Measurements from ENCODE around the gene PLCB1. TPM values are rescaled to one million over a fixed set of nuclear protein-coding genes. Genes with fewer than 3 reads are reported as not detected.

PLCB1 gene
- 13.4 and 23.3 TPM in 2 replicates for total RNA-seq

- TF ChIP-seq, protein P1, sequence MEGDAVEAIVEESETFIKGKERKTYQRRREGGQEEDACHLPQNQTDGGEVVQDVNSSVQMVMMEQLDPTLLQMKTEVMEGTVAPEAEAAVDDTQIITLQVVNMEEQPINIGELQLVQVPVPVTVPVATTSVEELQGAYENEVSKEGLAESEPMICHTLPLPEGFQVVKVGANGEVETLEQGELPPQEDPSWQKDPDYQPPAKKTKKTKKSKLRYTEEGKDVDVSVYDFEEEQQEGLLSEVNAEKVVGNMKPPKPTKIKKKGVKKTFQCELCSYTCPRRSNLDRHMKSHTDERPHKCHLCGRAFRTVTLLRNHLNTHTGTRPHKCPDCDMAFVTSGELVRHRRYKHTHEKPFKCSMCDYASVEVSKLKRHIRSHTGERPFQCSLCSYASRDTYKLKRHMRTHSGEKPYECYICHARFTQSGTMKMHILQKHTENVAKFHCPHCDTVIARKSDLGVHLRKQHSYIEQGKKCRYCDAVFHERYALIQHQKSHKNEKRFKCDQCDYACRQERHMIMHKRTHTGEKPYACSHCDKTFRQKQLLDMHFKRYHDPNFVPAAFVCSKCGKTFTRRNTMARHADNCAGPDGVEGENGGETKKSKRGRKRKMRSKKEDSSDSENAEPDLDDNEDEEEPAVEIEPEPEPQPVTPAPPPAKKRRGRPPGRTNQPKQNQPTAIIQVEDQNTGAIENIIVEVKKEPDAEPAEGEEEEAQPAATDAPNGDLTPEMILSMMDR (IDR thresholded peaks at IDR 0.05; ENCODE audit: extremely low read depth, low read depth, low read length), result peak; percentile 68
- Histone ChIP-seq H3K4me1 (ENCODE audit: insufficient read depth, low read length) (no peaks in the 10 kb centered on the region), H2AFZ (ENCODE audit: low read length) (peak within 1 kb of the TSS; percentile 92), H3K79me2 (ENCODE audit: insufficient read depth, low read length) (peaks cover 13% of the 10 kb centered on the region), H3K9me3 (ENCODE audit: low read depth, low read length) (no peaks in the 10 kb centered on the region), H3K27ac (ENCODE audit: low read depth, low read length) (no peak within 1 kb of the TSS), H3K27me3 (ENCODE audit: insufficient read depth, low read length) (peaks cover 48% of the 10 kb centered on the region), H3K4me3 (ENCODE audit: insufficient read depth, low read length) (peak within 1 kb of the TSS; percentile 75), H4K20me1 (ENCODE audit: insufficient read depth, low read length) (no peaks in the 10 kb centered on the region), H3K36me3 (ENCODE audit: insufficient read depth, low read length) (no peaks in the 10 kb centered on the region), H3K4me2 (ENCODE audit: insufficient read depth, low read length) (peak within 1 kb of the TSS; percentile 86)
- DNase-seq (ENCODE audit: insufficient read length, low spot score, missing footprints), result peak; percentile 98
These were observed at the start of gene PLCB1 for GRCh38 chr20:8131598-8132483. Gene PLCB1, plus strand, starts transcription at chr20:8132266. Its CDS starts 386 bp downstream, at chr20:8132652.

DNA sequence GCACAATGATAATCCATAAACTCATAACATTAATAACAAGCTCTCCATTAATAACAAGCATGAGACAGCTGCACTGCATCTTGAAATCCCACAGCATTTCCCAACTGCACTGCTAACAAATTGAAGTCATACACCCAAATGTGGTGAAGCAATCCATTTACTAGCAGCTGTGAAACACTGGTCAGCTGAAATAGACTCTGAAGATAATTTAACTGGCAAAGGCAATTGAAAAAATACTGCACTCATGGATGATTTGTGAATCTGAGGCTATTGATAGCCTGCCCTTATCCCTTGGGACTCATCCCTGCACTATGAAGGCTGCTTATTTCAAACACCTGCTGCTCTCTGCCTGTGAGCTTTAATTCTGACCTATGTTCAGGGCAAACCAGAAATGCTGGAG lies 49.1 kb upstream of the PLCB1 start:
- TF ChIP-seq, protein P1 (IDR thresholded peaks at IDR 0.05; ENCODE audit: extremely low read depth, low read depth, low read length), result no peak
- Histone ChIP-seq H3K27ac (ENCODE audit: low read depth, low read length) (no peak overlapping the region), H3K79me2 (ENCODE audit: insufficient read depth, low read length) (no peaks in the 10 kb centered on the region), H3K36me3 (ENCODE audit: insufficient read depth, low read length) (no peaks in the 10 kb centered on the region), H3K4me1 (ENCODE audit: insufficient read depth, low read length) (no peaks in the 10 kb centered on the region), H3K9me3 (ENCODE audit: low read depth, low read length) (no peaks in the 10 kb centered on the region), H3K4me3 (ENCODE audit: insufficient read depth, low read length) (no peak overlapping the region), H3K4me2 (ENCODE audit: insufficient read depth, low read length) (no peak overlapping the region), H2AFZ (ENCODE audit: low read length) (no peak overlapping the region), H3K27me3 (ENCODE audit: insufficient read depth, low read length) (no peaks in the 10 kb centered on the region), H4K20me1 (ENCODE audit: insufficient read depth, low read length) (no peaks in the 10 kb centered on the region)
- DNase-seq (ENCODE audit: insufficient read length, low spot score, missing footprints), result no peak

GRCh38 chr20:8089668-8090067 lies 42.4 kb upstream of the PLCB1 start:
- DNase-seq (ENCODE audit: insufficient read length, low spot score, missing footprints), result no peak
- Histone ChIP-seq H4K20me1 (ENCODE audit: insufficient read depth, low read length) (no peaks in the 10 kb centered on the region), H3K9me3 (ENCODE audit: low read depth, low read length) (no peaks in the 10 kb centered on the region), H3K79me2 (ENCODE audit: insufficient read depth, low read length) (no peaks in the 10 kb centered on the region), H2AFZ (ENCODE audit: low read length) (no peak overlapping the region), H3K36me3 (ENCODE audit: insufficient read depth, low read length) (no peaks in the 10 kb centered on the region), H3K4me3 (ENCODE audit: insufficient read depth, low read length) (no peak overlapping the region), H3K27ac (ENCODE audit: low read depth, low read length) (no peak overlapping the region), H3K27me3 (ENCODE audit: insufficient read depth, low read length) (peaks cover 4% of the 10 kb centered on the region), H3K4me1 (ENCODE audit: insufficient read depth, low read length) (peaks cover 7% of the 10 kb centered on the region), H3K4me2 (ENCODE audit: insufficient read depth, low read length) (no peak overlapping the region)
- TF ChIP-seq, protein P1 (IDR thresholded peaks at IDR 0.05; ENCODE audit: extremely low read depth, low read depth, low read length), result no peak

DNA sequence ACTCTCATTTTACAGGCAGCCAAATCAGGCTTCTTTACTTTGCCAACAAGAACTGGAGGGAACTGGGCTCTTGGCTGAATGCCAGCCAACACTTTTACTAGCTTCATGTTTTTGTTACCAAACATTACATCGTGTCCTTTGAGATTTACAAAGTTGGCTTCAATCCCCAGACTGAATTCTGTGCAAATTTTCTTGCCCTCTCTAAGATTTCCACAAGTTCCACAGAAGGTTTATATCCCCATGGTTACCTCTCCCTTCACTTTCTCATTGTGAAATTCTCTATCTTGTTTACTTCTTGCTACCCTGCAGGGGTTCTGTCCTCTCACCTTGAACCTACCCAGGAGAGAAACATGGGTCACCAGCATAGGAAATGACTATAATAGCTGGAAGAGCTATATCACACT lies 37.6 kb upstream of the PLCB1 start:
- H3K27ac ChIP-seq (ENCODE audit: low read depth, low read length), result peak overlapping the region; percentile 51
- peak overlapping the region; percentile 6 for H3K4me2 ChIP-seq (ENCODE audit: insufficient read depth, low read length)
- peaks cover 2% of the 10 kb centered on the region for H3K27me3 ChIP-seq (ENCODE audit: insufficient read depth, low read length)
- TF ChIP-seq, protein P1 (IDR thresholded peaks at IDR 0.05; ENCODE audit: extremely low read depth, low read depth, low read length), result no peak
- H3K79me2 ChIP-seq (ENCODE audit: insufficient read depth, low read length), result no peaks in the 10 kb centered on the region
- H3K4me3 ChIP-seq (ENCODE audit: insufficient read depth, low read length), result no peak overlapping the region
- H3K4me1 ChIP-seq (ENCODE audit: insufficient read depth, low read length), result peaks cover 13% of the 10 kb centered on the region
- no peak for DNase-seq (ENCODE audit: insufficient read length, low spot score, missing footprints)
- no peaks in the 10 kb centered on the region for H3K9me3 ChIP-seq (ENCODE audit: low read depth, low read length)
- no peaks in the 10 kb centered on the region for H3K36me3 ChIP-seq (ENCODE audit: insufficient read depth, low read length)
- H2AFZ ChIP-seq (ENCODE audit: low read length), result no peak overlapping the region
- H4K20me1 ChIP-seq (ENCODE audit: insufficient read depth, low read length), result no peaks in the 10 kb centered on the region
